OCI-LY3 (cell line): Measurements from ENCODE around the gene CLCF1.

Source experiments
- CTCF ChIP-seq: fragments of 200-600, 300-600 bp; sonication (generic); IDR thresholded peaks from 2 replicates; pipeline ENCODE4 v1.5.1; 2014; ENCODE audit warnings: antibody characterized with exemption, low read length, low read depth
- EZH2phosphoT487 ChIP-seq: fragments of 200-600 bp; shearing (Covaris generic); IDR thresholded peaks from 2 replicates; pipeline ENCODE4 v1.6.1; 2018; ENCODE audit warnings: antibody characterized with exemption, mixed run types, low read depth

- TF ChIP-seq CTCF (no peak), EZH2phosphoT487 (no peak)
Measured at GRCh38 chr11:67387069-67387468, 13.7 kb upstream of the CLCF1 start.
